GM21381 (cell line): ENCODE results near the gene AREG.

Experiments
- ATAC-seq: cut with Tn5 transposase; IDR thresholded peaks from one replicate; pipeline ENCODE4 v1.9.1; 2021; ENCODE audit warnings: mild to moderate bottlenecking, moderate library complexity; ENCODE audit not compliant: unreplicated experiment

AREG gene

GRCh38 chr4:74501579-74501978 is 56.6 kb downstream of the AREG start:
- ATAC-seq = no peak

- ATAC-seq = no peak
These were observed 58.6 kb downstream of the AREG start for GRCh38 chr4:74503580-74503979.

- ATAC-seq = no peak
These were observed 59.3 kb downstream of the AREG start for GRCh38 chr4:74504212-74504611.
